Panc1 (cell line): ENCODE measurements around the gene H1-8. TPM values are rescaled to one million over a fixed set of nuclear protein-coding genes. Genes with fewer than 3 reads are reported as not detected.

Source experiments
- ATAC-seq: fragments of 200-7000 bp; cut with Tn5 transposase; 2 replicates; pipeline ENCODE4 v1.9.1; 2020; ENCODE audit warnings: mild to moderate bottlenecking, moderate library complexity
- BruUV-seq: library from RNA; stranded (reverse); fragments of 400-500 nt; replicated peaks from 2 replicates; lab custom pipeline; 2021; lab: Mats Ljungman, UMichigan
- CTCF ChIA-PET: fragments of 300-600 bp; sonication (Branson Sonifier 250); formaldehyde crosslinking; loops from one replicate; lab custom pipeline; 2022; ENCODE audit warnings: antibody characterized with exemption; lab: Charles Lee
- POLR2A ChIA-PET: fragments of 300-600 bp; sonication (Branson Sonifier 250); formaldehyde crosslinking; loops from one replicate; lab custom pipeline; 2022; ENCODE audit warnings: antibody characterized with exemption; lab: Charles Lee
- DNase-seq: peaks from one replicate; pipeline ENCODE4 v3.0.0-alpha.2; 2010; ENCODE audit warnings: low read depth, low spot score
- H3K27ac ChIP-seq: 2 replicates; pipeline ENCODE4 v1.5.1; 2011; ENCODE audit warnings: mild to moderate bottlenecking, low read length, inconsistent platforms
- H3K27me3 ChIP-seq: fragments of 200-500 bp; sonication (Bioruptor generic); 2 replicates; pipeline ENCODE4 v1.6.0; 2014; ENCODE audit warnings: low read length, inconsistent platforms; ENCODE audit not compliant: control insufficient read depth, insufficient read depth
- H3K36me3 ChIP-seq: fragments of 200-500 bp; sonication (Bioruptor generic); 2 replicates; pipeline ENCODE4 v1.5.1; 2014; ENCODE audit warnings: inconsistent platforms, mild to moderate bottlenecking, low read length, moderate library complexity; ENCODE audit not compliant: control insufficient read depth, insufficient read depth
- H3K4me1 ChIP-seq: 2 replicates; pipeline ENCODE4 v1.5.1; 2011; ENCODE audit warnings: inconsistent platforms, mild to moderate bottlenecking, low read length, moderate library complexity; ENCODE audit not compliant: control insufficient read depth, insufficient read depth
- H3K4me3 ChIP-seq, 2 experiments: 2 replicates each; pipeline ENCODE4 v1.5.1; 2011 to 2012; ENCODE audit warnings: low read depth in 2 of 2, low read length in 2 of 2, mild to moderate bottlenecking in 2 of 2, inconsistent platforms in 1 of 2, moderate library complexity in 1 of 2
- H3K9me3 ChIP-seq: fragments of 200-500 bp; sonication (Bioruptor generic); 2 replicates; pipeline ENCODE4 v1.5.1; 2014; ENCODE audit warnings: low read depth, mild to moderate bottlenecking, inconsistent platforms, low read length, moderate library complexity; ENCODE audit not compliant: control insufficient read depth, insufficient read depth
- CTCF ChIP-seq: fragments of 450-650 bp; IDR thresholded peaks from 2 replicates; pipeline ENCODE4 v1.5.1; 2017; ENCODE audit warnings: mild to moderate bottlenecking
- POLR2AphosphoS5 ChIP-seq: IDR thresholded peaks from 2 replicates; pipeline ENCODE4 v1.6.1; 2012; ENCODE audit warnings: mild to moderate bottlenecking, low read depth, low read length, moderate library complexity
- REST ChIP-seq, 2 experiments: IDR thresholded peaks; 2 replicates each; pipeline ENCODE4 v1.6.1; 2011 to 2012; ENCODE audit warnings: low read depth in 2 of 2, control low read depth in 1 of 2, low read length in 1 of 2, mild to moderate bottlenecking in 1 of 2, moderate library complexity in 1 of 2; ENCODE audit not compliant: insufficient read depth in 1 of 2
- SIN3A ChIP-seq: IDR thresholded peaks from 2 replicates; pipeline ENCODE4 v1.6.1; 2012; ENCODE audit warnings: low read depth, mild to moderate bottlenecking, low read length, moderate library complexity, borderline replicate concordance; ENCODE audit not compliant: insufficient read depth
- TCF7L2 ChIP-seq: IDR thresholded peaks from 2 replicates; pipeline ENCODE4 v1.6.1; 2011; ENCODE audit warnings: mild to moderate bottlenecking, low read depth, low read length, inconsistent platforms
- in situ Hi-C: cut with HindIII; loops from 2 replicates; pipeline ENCODE4 v1.10.0; 2016; ENCODE audit warnings: low sequenced_read_pairs, low pct_unique_long_range_greater_than_20kb
- intact Hi-C: fragments of 100-400 bp; cut with micrococcal nuclease; formaldehyde crosslinking; loops from one replicate; pipeline ENCODE4 v1.10.0; 2022; ENCODE audit not compliant: unreplicated experiment
- total RNA-seq: library from RNA; stranded (reverse); gene quantifications from one replicate; pipeline ENCODE4 v1.2.1, GENCODE V29; 2021; ENCODE audit not compliant: unreplicated experiment

Gene H1-8
- total RNA-seq, 1 experiment from 2014 or later, result not detected

- H3K27ac ChIP-seq, result no peak overlapping the region
- ChIA-PET POLR2A (interaction anchor here (0.6 kb wide), 2 partner anchors 15 to 45 kb away, joined by 4 read pairs; no protein-coding TSS in a partner anchor), CTCF (interaction anchor here (0.6 to 1.1 kb wide), 2 partner anchors 87 to 656 kb away, joined by 4 to 5 read pairs; no protein-coding TSS in a partner anchor)
- in situ Hi-C loops, result no loop called here
- DNase-seq (no peak), ATAC-seq (no peak)
- no peaks in the 10 kb centered on the region for H3K27me3 ChIP-seq
- TF ChIP-seq REST (IDR thresholded peaks at IDR 0.05; ENCODE audit: insufficient read depth in 1 of 2, low read depth in 2 of 2, low read length in 1 of 2) (no peak), TCF7L2 (no peak), SIN3A (no peak), CTCF (no peak), POLR2AphosphoS5 (no peak)
- no peaks in the 10 kb centered on the region for H3K9me3 ChIP-seq
- H3K4me3 ChIP-seq, result no peak overlapping the region
- H3K4me1 ChIP-seq, result peaks cover 21% of the 10 kb centered on the region
- BruUV-seq, result no TSS peak
- intact Hi-C loops, result no loop called here
- H3K36me3 ChIP-seq, result peaks cover 5% of the 10 kb centered on the region; the same call in 1 of the 2 replicates
These were observed 34.4 kb downstream of the H1-8 start for GRCh38 chr3:129577366-129577765.

- no peak overlapping the region for H3K4me3 ChIP-seq
- peak overlapping the region; percentile 54; the same call in 1 of the 2 replicates for H3K27ac ChIP-seq
- TF ChIP-seq CTCF, result no peak
- TF ChIP-seq REST (IDR thresholded peaks at IDR 0.05; ENCODE audit: insufficient read depth in 1 of 2, low read depth in 2 of 2, low read length in 1 of 2), result no peak
- no peak for TF ChIP-seq POLR2AphosphoS5
- no peak for TF ChIP-seq SIN3A
- no peak for TF ChIP-seq TCF7L2
- intact Hi-C loops, result no loop called here
- peaks cover 21% of the 10 kb centered on the region for H3K4me1 ChIP-seq
- ChIA-PET CTCF (interaction anchor here (0.9 to 1.1 kb wide), 2 partner anchors 88 kb away, joined by 4 to 5 read pairs; no protein-coding TSS in a partner anchor), POLR2A (no interaction called here)
- H3K27me3 ChIP-seq, result no peaks in the 10 kb centered on the region
- no peaks in the 10 kb centered on the region for H3K9me3 ChIP-seq
- in situ Hi-C loops, result no loop called here
- ATAC-seq (peak; percentile 11; the same call in 1 of the 2 replicates), DNase-seq (no peak)
- BruUV-seq, result no TSS peak
- H3K36me3 ChIP-seq, result peaks cover 5% of the 10 kb centered on the region; the same call in 1 of the 2 replicates
These were observed 35.2 kb downstream of the H1-8 start for GRCh38 chr3:129577925-129578786.
